HEK293 (cell line): ENCODE data around the gene DROSHA.

ENCODE experiments used
- CTCF ChIA-PET: fragments of 350-600 bp; formaldehyde crosslinking; extraction: SDS; loops from one replicate; lab custom pipeline; 2021; ENCODE audit warnings: antibody characterized with exemption; lab: Yijun Ruan, JAX
- POLR2A ChIA-PET: fragments of 300-600 bp; formaldehyde crosslinking; extraction: SDS; loops from one replicate; lab custom pipeline; 2020; ENCODE audit warnings: antibody characterized with exemption, inconsistent platforms; lab: Yijun Ruan, JAX
- H3K27ac ChIP-seq: fragments of 200-500 bp; sonication (Bioruptor generic); 2 replicates; pipeline ENCODE4 v1.5.1; 2014; ENCODE audit warnings: low read depth, low read length, control low read depth, inconsistent platforms; ENCODE audit errors: extremely low read depth
- H3K36me3 ChIP-seq, 2 experiments: fragments of 200-500 bp in 1 of 2; sonication (Bioruptor generic) in 1 of 2; 1 replicate in 1 of 2; 2 replicates in 1 of 2; pipeline ENCODE4 v1.5.1; 2014 to 2017; ENCODE audit warnings: inconsistent platforms in 2 of 2, low read length in 2 of 2; ENCODE audit not compliant: control insufficient read depth in 2 of 2, insufficient read depth in 1 of 2
- H3K4me1 ChIP-seq: fragments of 200-500 bp; sonication (Bioruptor generic); 2 replicates; pipeline ENCODE4 v1.5.1; 2014; ENCODE audit warnings: mild to moderate bottlenecking, low read length, inconsistent platforms; ENCODE audit not compliant: control insufficient read depth, insufficient read depth
- H3K4me3 ChIP-seq: 2 replicates; pipeline ENCODE4 v1.5.1; 2011; ENCODE audit warnings: low read depth, mild to moderate bottlenecking, control low read depth, low read length, moderate library complexity
- H3K9me3 ChIP-seq: fragments of 200-500 bp; sonication (Bioruptor generic); 2 replicates; pipeline ENCODE4 v1.5.1; 2014; ENCODE audit warnings: low read depth, low read length, inconsistent platforms; ENCODE audit not compliant: control insufficient read depth, insufficient read depth
- KLF7 ChIP-seq: fragments of 450-650 bp; formaldehyde crosslinking; IDR thresholded peaks from 2 replicates; pipeline ENCODE4 v1.5.1; 2016; ENCODE audit warnings: missing biosample characterization, missing genetic modification characterization, borderline replicate concordance
- SETDB1 ChIP-seq: IDR thresholded peaks from one replicate; pipeline ENCODE4 v1.6.1; 2017; ENCODE audit warnings: mild to moderate bottlenecking, low read length, moderate library complexity, mixed read lengths; ENCODE audit not compliant: insufficient read length
- SP2 ChIP-seq: fragments of 450-650 bp; formaldehyde crosslinking; IDR thresholded peaks from 2 replicates; pipeline ENCODE4 v1.5.1; 2016; ENCODE audit warnings: missing biosample characterization, missing genetic modification characterization
- SP3 ChIP-seq: fragments of 450-650 bp; formaldehyde crosslinking; IDR thresholded peaks from 2 replicates; pipeline ENCODE4 v1.5.1; 2016; ENCODE audit warnings: missing biosample characterization, missing genetic modification characterization
- SP7 ChIP-seq: fragments of 450-650 bp; formaldehyde crosslinking; IDR thresholded peaks from 2 replicates; pipeline ENCODE4 v1.5.1; 2016; ENCODE audit warnings: missing biosample characterization, missing genetic modification characterization
- TSHZ1 ChIP-seq: fragments of 450-650 bp; formaldehyde crosslinking; IDR thresholded peaks from 2 replicates; pipeline ENCODE4 v1.5.1; 2016; ENCODE audit warnings: missing biosample characterization, missing genetic modification characterization, borderline replicate concordance
- ZBTB8A ChIP-seq: fragments of 450-650 bp; formaldehyde crosslinking; IDR thresholded peaks from 2 replicates; pipeline ENCODE4 v1.5.1; 2016; ENCODE audit warnings: missing biosample characterization, missing genetic modification characterization
- ZEB2 ChIP-seq: fragments of 450-650 bp; formaldehyde crosslinking; IDR thresholded peaks from 2 replicates; pipeline ENCODE4 v1.5.1; 2016; ENCODE audit warnings: missing biosample characterization, missing genetic modification characterization
- ZNF211 ChIP-seq: fragments of 450-650 bp; formaldehyde crosslinking; IDR thresholded peaks from 2 replicates; pipeline ENCODE4 v1.5.1; 2016; ENCODE audit warnings: low read depth, missing biosample characterization, missing genetic modification characterization
- ZNF280D ChIP-seq: fragments of 450-650 bp; formaldehyde crosslinking; IDR thresholded peaks from 2 replicates; pipeline ENCODE4 v1.5.1; 2016; ENCODE audit warnings: missing biosample characterization, missing genetic modification characterization
- ZNF488 ChIP-seq: fragments of 450-650 bp; formaldehyde crosslinking; IDR thresholded peaks from 2 replicates; pipeline ENCODE4 v1.5.1; 2016; ENCODE audit warnings: missing biosample characterization, missing genetic modification characterization
- ZNF501 ChIP-seq: fragments of 450-650 bp; formaldehyde crosslinking; IDR thresholded peaks from 2 replicates; pipeline ENCODE4 v1.5.1; 2016; ENCODE audit warnings: missing biosample characterization, missing genetic modification characterization
- ZNF518A ChIP-seq: fragments of 450-650 bp; formaldehyde crosslinking; conservative IDR thresholded peaks from 2 replicates; pipeline ENCODE4 v1.5.1; 2016; ENCODE audit warnings: low read depth, missing biosample characterization, missing genetic modification characterization
- ZNF571 ChIP-seq: fragments of 450-650 bp; formaldehyde crosslinking; IDR thresholded peaks from 2 replicates; pipeline ENCODE4 v1.5.0; 2017; ENCODE audit warnings: missing biosample characterization, missing genetic modification characterization
- ZNF791 ChIP-seq: fragments of 450-650 bp; formaldehyde crosslinking; IDR thresholded peaks from 2 replicates; pipeline ENCODE4 v1.5.1; 2016; ENCODE audit warnings: missing biosample characterization, missing genetic modification characterization
- ZSCAN16 ChIP-seq: fragments of 450-650 bp; formaldehyde crosslinking; IDR thresholded peaks from 2 replicates; pipeline ENCODE4 v1.5.1; 2016; ENCODE audit warnings: missing biosample characterization, missing genetic modification characterization

Gene DROSHA

GRCh38 chr5:31477516-31477915 lies 54.4 kb downstream of the DROSHA start:
- no peak for TF ChIP-seq ZNF791 (tag by site-specific recombination)
- TF ChIP-seq ZNF501 (tag by site-specific recombination) = no peak
- no peak for TF ChIP-seq ZNF571
- no peak for TF ChIP-seq ZNF280D
- no peak for TF ChIP-seq SETDB1
- TF ChIP-seq ZEB2 (tag by site-specific recombination) = no peak
- TF ChIP-seq SP3 (tag by site-specific recombination) = no peak
- no peak for TF ChIP-seq ZNF488 (tag by site-specific recombination)
- no peak for TF ChIP-seq KLF7 (tag by site-specific recombination)
- no peak for TF ChIP-seq SP7 (tag by site-specific recombination)
- TF ChIP-seq ZBTB8A = no peak
- no peak for TF ChIP-seq ZSCAN16 (tag by site-specific recombination)
- no peak for TF ChIP-seq TSHZ1 (tag by site-specific recombination)
- no peak for TF ChIP-seq ZNF518A (tag by site-specific recombination)
- TF ChIP-seq ZNF211 (tag by site-specific recombination) = no peak
- TF ChIP-seq SP2 (tag by site-specific recombination) = no peak
- ChIA-PET POLR2A (no interaction called here), CTCF (no interaction called here)
- Histone ChIP-seq H3K27ac (no peak overlapping the region), H3K36me3 (peaks cover 30 to 45% of the 10 kb centered on the region in 2 experiments), H3K4me1 (no peaks in the 10 kb centered on the region), H3K9me3 (no peaks in the 10 kb centered on the region), H3K4me3 (no peak overlapping the region)
